Renal cortical epithelial cell (primary cell): ENCODE measurements around the gene OR11H7. TPM values are rescaled to one million over a fixed set of nuclear protein-coding genes. Genes with fewer than 3 reads are reported as not detected.
"Not testable (repeated sequence)": the region's sequence is repeated elsewhere in the genome, so short reads cannot be mapped to it uniquely, and the experiment has no call there.

Source experiments
- DNase-seq: peaks from one replicate; pipeline ENCODE4 v3.0.0-alpha.2; 2011; ENCODE audit warnings: low read depth
- total RNA-seq: library from RNA; depleted of rRNA; stranded (reverse); fragments of >200 nt; gene quantifications from 2 replicates; pipeline ENCODE4 v1.2.3, GENCODE V29; 2014

OR11H7 gene
- not detected in 2 replicates for total RNA-seq

DNA sequence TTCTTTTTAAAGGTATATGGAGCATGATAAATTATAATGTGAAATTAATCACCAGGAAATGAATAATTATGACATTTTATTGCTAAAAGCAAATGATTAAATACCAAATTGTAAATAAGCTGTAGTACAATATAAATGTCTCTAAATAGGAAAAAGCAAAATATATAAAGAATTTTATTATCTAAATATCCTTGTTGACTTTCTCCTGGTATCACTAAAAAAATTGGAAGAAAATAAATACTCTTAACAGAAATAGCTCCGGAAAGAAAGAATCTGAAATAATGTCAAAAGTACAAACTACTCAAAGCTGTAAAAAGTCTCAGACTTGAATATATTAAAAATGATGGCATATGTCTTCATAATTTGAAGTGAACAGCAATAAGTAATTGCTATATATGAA, at the start of gene OR11H7:
Gene OR11H7, plus strand, starts transcription at position 301 of the 400 bp plus-strand sequence.
- DNase-seq: no peak

DNA sequence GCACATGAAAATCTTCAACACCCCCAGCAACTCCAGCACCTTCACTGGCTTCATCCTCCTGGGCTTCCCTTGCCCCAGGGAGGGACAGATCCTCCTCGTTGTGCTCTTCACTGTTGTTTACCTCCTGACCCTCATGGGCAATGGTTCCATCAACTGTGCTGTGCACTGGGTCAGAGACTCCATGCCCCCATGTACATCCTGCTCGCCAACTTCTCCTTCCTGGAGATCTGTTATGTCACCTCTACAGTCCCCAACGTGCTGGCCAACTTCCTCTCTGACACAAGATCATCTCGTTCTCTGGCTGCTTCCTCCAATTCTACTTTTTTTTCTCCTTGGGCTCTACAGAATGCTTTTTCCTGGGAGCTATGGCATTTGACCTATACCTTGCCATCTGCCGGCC, 49.6 kb upstream of the OR11H7 start:
- DNase-seq: no peak

DNA sequence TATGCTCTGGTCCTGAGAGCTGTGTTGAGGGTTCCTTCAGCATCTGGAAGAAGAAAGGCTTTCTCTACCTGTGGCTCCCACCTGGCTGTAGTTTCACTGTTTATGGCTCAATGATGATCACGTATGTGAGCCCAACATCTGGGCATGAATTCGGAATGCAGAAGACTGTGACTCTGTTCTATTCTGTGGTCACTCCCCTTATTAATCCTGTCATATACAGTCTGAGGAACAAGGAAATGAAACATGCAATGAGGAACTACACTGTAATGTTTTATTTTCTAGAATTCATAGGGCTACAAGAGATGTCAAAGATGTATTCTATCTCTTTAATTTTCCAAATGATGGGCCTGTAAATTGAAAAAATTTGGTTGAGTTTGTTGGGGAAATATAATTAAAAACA, 48.9 kb upstream of the OR11H7 start:
- no peak for DNase-seq

GRCh38 chr14:20180486-20180885, 48.3 kb upstream of the OR11H7 start:
- DNase-seq: no peak

- no peak for DNase-seq
These were observed 44.6 kb upstream of the OR11H7 start for GRCh38 chr14:20184181-20184580.

DNA sequence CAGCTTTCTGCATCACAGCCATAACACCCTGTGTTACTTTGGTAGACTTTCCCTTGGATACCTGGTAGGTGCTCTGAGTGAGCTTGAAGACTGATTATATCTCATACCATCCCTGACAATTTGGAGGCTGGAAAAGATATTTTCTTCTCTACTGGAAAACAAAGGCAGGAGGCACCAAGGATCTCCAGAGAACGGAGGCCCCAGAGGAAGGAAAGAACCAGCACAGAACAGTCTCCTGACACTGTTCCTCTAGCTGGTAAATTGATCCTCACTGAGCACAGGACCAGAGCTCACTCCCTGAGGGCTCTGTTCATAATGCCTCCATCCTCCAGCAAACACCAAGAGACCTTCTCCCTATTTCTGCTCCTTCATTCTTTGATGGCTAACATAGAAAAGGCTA, 38.2 kb upstream of the OR11H7 start, which contains the start of gene OR11G2:
Gene OR11G2, plus strand, starts transcription at position 301 of the 400 bp plus-strand sequence. CDS start 6,542 bp downstream, outside the sequence.
- DNase-seq: no peak

DNA sequence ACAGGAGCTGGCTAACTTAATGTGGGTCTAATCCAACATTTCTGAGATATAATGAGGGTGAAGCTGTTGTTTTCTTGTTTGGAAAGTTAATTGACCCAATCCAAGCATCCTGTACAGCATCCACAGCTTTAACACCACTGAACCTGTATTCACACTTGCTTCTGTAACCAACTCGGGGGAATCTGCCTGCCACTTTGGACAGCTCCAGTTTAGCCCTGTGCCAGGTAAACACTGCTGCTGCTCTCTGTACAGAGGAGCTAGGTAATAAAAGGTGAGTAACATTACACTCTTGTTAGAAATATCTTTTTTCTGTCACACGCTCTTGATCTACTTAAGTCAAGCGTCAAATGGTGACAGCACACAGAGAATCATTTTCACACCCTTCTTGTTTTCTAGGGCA, 37.4 kb upstream of the OR11H7 start:
- no peak for DNase-seq

DNA sequence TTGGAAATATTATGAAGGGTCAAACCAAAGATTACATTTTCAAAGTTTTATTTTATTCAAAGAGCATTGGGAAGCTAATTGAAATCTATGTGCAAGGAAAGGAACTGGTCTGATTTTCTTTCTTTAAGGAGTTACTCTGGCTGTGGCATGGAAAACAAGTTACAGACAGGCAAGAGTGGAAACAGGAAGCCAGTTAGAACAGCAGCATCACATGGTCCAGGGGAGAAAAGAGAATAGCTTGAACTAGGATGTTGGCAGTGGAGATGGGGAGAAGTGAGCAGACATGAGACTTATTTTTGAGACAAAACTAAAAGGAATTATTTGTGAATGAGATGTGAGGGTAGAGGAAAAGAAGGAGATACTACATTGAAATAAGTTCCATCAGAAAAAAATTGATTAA, 34.7 kb upstream of the OR11H7 start:
- DNase-seq: no peak

DNA sequence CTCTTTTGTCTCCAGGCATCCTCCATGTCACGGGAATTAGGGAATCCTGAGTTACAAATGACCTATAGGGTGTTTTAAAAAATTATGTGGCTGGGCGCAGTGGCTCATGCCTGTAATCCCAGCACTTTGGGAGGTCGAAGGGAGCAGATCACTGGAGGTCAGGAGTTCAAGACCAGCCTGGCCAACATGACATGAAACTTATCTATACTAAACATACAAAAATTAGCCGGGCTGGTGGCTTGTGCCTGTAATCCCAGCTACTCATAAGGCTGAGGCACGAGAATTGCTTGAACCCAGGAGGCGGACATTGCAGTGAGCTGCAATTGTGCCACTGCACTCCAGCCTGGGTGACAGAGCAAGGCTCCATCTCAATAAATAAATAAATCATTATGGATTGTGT, 33.6 kb upstream of the OR11H7 start:
- DNase-seq: not testable (repeated sequence)

DNA sequence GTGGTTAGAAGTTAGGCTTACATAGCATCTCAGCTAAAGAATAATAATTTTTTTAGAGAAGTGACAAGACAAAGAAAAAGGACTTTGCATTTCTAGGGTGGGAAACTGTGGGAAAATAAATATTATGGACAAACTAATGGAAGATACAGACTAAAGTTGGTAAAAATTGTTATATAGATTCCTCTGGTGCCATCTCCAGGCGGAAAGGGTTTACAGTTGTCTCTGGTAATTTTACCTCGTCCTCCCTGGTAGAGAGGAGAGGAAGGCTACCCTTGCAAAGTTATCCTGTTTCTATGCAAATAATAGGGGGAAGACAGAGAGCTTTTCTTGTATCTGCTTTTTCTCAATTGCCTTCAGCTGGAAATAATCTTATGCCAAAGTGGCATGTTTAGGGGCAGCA, 32.9 kb upstream of the OR11H7 start:
- no peak for DNase-seq

DNA sequence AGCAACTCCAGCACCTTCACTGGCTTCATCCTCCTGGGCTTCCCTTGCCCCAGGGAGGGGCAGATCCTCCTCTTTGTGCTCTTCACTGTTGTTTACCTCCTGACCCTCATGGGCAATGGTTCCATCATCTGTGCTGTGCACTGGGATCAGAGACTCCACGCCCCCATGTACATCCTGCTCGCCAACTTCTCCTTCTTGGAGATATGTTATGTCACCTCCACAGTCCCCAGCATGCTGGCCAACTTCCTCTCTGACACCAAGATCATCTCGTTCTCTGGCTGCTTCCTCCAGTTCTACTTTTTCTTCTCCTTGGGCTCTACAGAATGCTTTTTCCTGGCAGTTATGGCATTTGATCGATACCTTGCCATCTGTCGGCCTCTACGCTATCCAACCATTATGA, 31.3 kb upstream of the OR11H7 start:
- no peak for DNase-seq

- no peak for DNase-seq
These were observed 29.8 kb upstream of the OR11H7 start for GRCh38 chr14:20198991-20199390.

DNA sequence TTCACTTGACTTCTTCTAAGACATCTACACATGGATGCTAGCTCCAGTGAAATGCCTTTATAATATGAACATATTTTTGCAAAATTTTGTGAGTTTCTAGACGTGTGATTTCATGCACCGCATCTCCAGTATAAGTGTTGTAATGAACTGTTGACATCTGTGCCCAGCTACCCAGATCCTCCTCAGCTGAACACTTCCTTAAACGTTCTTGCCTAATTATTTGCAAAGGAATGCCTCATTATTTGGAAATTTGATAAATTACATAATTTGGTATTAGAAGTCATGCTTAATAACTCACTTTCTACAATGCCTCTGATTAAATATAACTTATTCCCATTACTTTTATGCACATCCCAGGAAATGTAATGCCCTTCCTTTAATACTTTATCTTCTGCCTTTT, 24.1 kb upstream of the OR11H7 start:
- DNase-seq: no peak

GRCh38 chr14:20209595-20209994, 19.2 kb upstream of the OR11H7 start:
- DNase-seq: no peak

- not testable (repeated sequence) for DNase-seq
These were observed 16.4 kb upstream of the OR11H7 start for GRCh38 chr14:20212406-20212805.

- DNase-seq: no peak
These were observed 13.6 kb upstream of the OR11H7 start for GRCh38 chr14:20215196-20215595.

GRCh38 chr14:20219033-20219432, 9.7 kb upstream of the OR11H7 start:
- no peak for DNase-seq

GRCh38 chr14:20223410-20223809, 5.4 kb upstream of the OR11H7 start, which contains the start of gene OR11H6:
OR11H6 (plus strand) TSS chr14:20223710; CDS start chr14:20223710, 0 bp downstream.
- DNase-seq: no peak

DNA sequence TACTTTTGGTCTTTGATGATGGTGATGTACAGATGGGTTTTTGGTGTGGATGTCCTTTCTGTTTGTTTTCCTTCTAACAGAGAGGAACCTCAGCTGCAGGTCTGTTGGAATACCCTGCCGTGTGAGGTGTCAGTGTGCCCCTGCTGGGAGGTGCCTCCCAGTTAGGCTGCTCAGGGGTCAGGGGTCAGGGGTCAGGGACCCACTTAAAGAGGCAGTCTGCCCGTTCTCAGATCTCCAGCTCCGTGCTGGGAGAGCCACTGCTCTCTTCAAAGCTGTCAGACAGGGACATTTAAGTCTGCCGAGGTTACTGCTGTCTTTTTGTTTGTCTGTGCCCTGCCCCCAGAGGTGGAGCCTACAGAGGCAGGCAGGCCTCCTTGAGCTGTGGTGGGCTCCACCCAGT, 6.6 kb downstream of the OR11H7 start:
- not testable (repeated sequence) for DNase-seq

- DNase-seq: peak; percentile 9
These were observed 19.0 kb downstream of the OR11H7 start for GRCh38 chr14:20247646-20248246.

GRCh38 chr14:20262642-20263128, 33.9 kb downstream of the OR11H7 start:
- peak; percentile 85 for DNase-seq

DNA sequence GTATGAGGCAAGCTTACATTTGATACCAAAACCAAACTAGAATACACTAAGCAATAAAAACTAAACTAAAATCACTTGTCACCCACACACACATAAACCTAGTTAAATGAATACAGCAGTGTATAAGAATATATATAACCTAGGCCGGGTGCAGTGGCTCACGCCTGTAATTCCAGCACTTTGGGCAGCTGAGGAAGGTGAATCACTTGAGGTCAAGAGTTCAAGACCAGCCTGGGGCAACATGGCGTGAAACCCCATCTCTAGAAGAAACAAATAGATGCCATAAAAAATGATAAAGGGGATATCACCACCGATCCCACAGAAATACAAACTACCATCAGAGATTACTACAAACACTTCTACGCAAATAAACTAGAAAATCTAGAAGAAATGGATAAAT, 35.6 kb downstream of the OR11H7 start:
- DNase-seq: peak; percentile 1

DNA sequence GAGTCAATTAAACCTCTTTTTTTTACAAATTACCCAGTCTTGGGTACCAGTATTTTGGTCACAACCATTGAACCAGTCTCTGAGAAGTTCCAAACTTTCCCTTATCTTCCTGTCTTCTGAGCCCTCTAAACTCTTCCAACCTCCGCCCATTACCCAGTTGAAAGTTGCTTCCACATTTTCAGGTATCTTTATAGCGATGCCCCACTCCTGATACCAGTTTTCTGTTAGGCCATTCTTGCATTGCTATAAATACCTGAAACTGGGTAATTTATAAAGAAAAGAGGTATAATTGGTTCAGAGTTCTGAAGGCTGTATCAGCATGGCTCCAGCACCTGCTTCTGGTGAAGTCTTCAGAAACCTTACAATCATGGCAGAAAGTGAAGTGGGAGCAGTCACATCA, 45.3 kb downstream of the OR11H7 start:
- no peak for DNase-seq

- DNase-seq: no peak
These were observed 48.6 kb downstream of the OR11H7 start for GRCh38 chr14:20277409-20277808.
